Endothelial cell of umbilical vein (primary cell): ENCODE measurements around the gene TBC1D21. TPM values are rescaled to one million over a fixed set of nuclear protein-coding genes. Genes with fewer than 3 reads are reported as not detected.

Experiments used
- BruUV-seq: library from RNA; stranded (reverse); fragments of 400-500 nt; replicated peaks from 2 replicates; lab custom pipeline; 2021; lab: Mats Ljungman, UMichigan
- CTCF ChIA-PET: fragments of 300-600, 350-600 bp; sonication (Branson Sonifier 250); formaldehyde crosslinking; loops from one replicate; lab custom pipeline; 2021; ENCODE audit warnings: antibody characterized with exemption, inconsistent platforms; lab: Charles Lee
- POLR2A ChIA-PET: fragments of 300-600, 350-600 bp; sonication (Branson Sonifier 250); formaldehyde crosslinking; loops from one replicate; lab custom pipeline; 2021; ENCODE audit warnings: antibody characterized with exemption, inconsistent platforms; lab: Charles Lee
- DNase-seq: peaks from one replicate; pipeline ENCODE4 v3.0.0-alpha.2; 2011; ENCODE audit warnings: low read depth, low spot score
- FAIRE-seq: peaks from 2 replicates; lab custom pipeline; 2011; peaks lifted over from hg19 to GRCh38; lab: Jason Lieb, UNC
- H2AFZ ChIP-seq: 2 replicates; pipeline ENCODE4 v1.6.0; 2012; ENCODE audit warnings: low read depth, low read length, control low read depth, inconsistent platforms
- H3K27ac ChIP-seq: 2 replicates; pipeline ENCODE4 v1.5.1; 2011; ENCODE audit warnings: low read depth, mild to moderate bottlenecking, control low read depth, low read length, moderate library complexity; ENCODE audit not compliant: insufficient read depth
- H3K27me3 ChIP-seq, 2 experiments: 2 replicates each; pipeline versions ENCODE4 v1.6.0 to v1.6.1; 2011; ENCODE audit warnings: low read length in 2 of 2, mixed read lengths in 1 of 2; ENCODE audit not compliant: control insufficient read depth in 2 of 2, insufficient read depth in 2 of 2
- H3K36me3 ChIP-seq, 2 experiments: 2 replicates in 1 of 2; 3 replicates in 1 of 2; pipeline ENCODE4 v1.5.1; 2011; ENCODE audit warnings: low read length in 2 of 2, mild to moderate bottlenecking in 1 of 2, moderate library complexity in 1 of 2; ENCODE audit not compliant: control insufficient read depth in 2 of 2, insufficient read depth in 2 of 2; ENCODE audit errors: extremely low read depth in 1 of 2
- H3K4me1 ChIP-seq: 3 replicates; pipeline ENCODE4 v1.5.1; 2011; ENCODE audit warnings: mild to moderate bottlenecking, low read length; ENCODE audit not compliant: control insufficient read depth, insufficient read depth; ENCODE audit errors: extremely low read depth
- H3K4me2 ChIP-seq: 2 replicates; pipeline ENCODE4 v1.6.1; 2011; ENCODE audit warnings: low read length, control low read depth, mixed read lengths; ENCODE audit not compliant: insufficient read depth
- H3K4me3 ChIP-seq, 3 experiments: fragments of 200-600 bp in 1 of 3; sonication (generic), shearing (Covaris generic) in 1 of 3; replicated peaks in 1 of 3; 2 replicates each; pipeline ENCODE4 v1.5.1; 2011 to 2016; ENCODE audit warnings: control low read depth in 3 of 3, low read length in 3 of 3, mild to moderate bottlenecking in 2 of 3, inconsistent platforms in 1 of 3, low read depth in 1 of 3, moderate library complexity in 1 of 3; ENCODE audit not compliant: insufficient read depth in 1 of 3
- H3K79me2 ChIP-seq: 2 replicates; pipeline ENCODE4 v1.6.0; 2012; ENCODE audit warnings: low read length, inconsistent platforms; ENCODE audit not compliant: control insufficient read depth, insufficient read depth
- H3K9ac ChIP-seq: replicated peaks from 2 replicates; pipeline ENCODE3; 2011; ENCODE audit warnings: low read length, control low read depth; ENCODE audit not compliant: insufficient read depth; ENCODE audit errors: extremely low read depth
- H3K9me1 ChIP-seq: replicated peaks from 3 replicates; pipeline ENCODE4 v1.6.0; 2011; ENCODE audit warnings: mild to moderate bottlenecking, low read length; ENCODE audit not compliant: control insufficient read depth, insufficient read depth; ENCODE audit errors: extremely low read depth
- H3K9me3 ChIP-seq: replicated peaks from 2 replicates; pipeline ENCODE4 v1.5.1; 2012; ENCODE audit warnings: low read length, inconsistent platforms; ENCODE audit not compliant: control insufficient read depth, insufficient read depth
- H4K20me1 ChIP-seq: replicated peaks from 2 replicates; pipeline ENCODE3; 2011; ENCODE audit warnings: mild to moderate bottlenecking, low read length; ENCODE audit not compliant: control insufficient read depth, insufficient read depth; ENCODE audit errors: extremely low read depth
- EZH2 ChIP-seq: IDR thresholded peaks from 2 replicates; pipeline ENCODE4 v1.6.1; 2012; ENCODE audit warnings: borderline replicate concordance, low read depth, mild to moderate bottlenecking, moderate library complexity, low read length, inconsistent platforms; ENCODE audit not compliant: severe bottlenecking
- FOS ChIP-seq: IDR thresholded peaks from 2 replicates; pipeline ENCODE4 v1.6.1; 2011; ENCODE audit warnings: mild to moderate bottlenecking, low read length, moderate library complexity, borderline replicate concordance; ENCODE audit not compliant: insufficient read depth
- GATA2 ChIP-seq: IDR thresholded peaks from 2 replicates; pipeline ENCODE4 v1.7.0; 2011; ENCODE audit warnings: low read depth, mild to moderate bottlenecking, moderate library complexity, mixed read lengths, low read length; ENCODE audit not compliant: insufficient read length, insufficient read depth
- JUN ChIP-seq: IDR thresholded peaks from 2 replicates; pipeline ENCODE4 v1.6.1; 2011; ENCODE audit warnings: borderline replicate concordance, low read depth; ENCODE audit not compliant: insufficient read length, insufficient read depth
- MYC ChIP-seq: IDR thresholded peaks from one replicate; pipeline ENCODE4 v1.6.1; 2011; ENCODE audit warnings: mild to moderate bottlenecking, low read depth, low read length
- POLR2A ChIP-seq: IDR thresholded peaks from 2 replicates; pipeline ENCODE4 v1.6.1; 2012; ENCODE audit warnings: low read depth, mild to moderate bottlenecking, control low read depth, low read length
- POLR2AphosphoS5 ChIP-seq: IDR thresholded peaks from 2 replicates; pipeline ENCODE4 v1.6.1; 2012; ENCODE audit warnings: low read depth, mild to moderate bottlenecking, control low read depth, low read length, moderate library complexity; ENCODE audit not compliant: insufficient read depth
- dilution Hi-C: fragments of 300-500 bp; cut with MboI; formaldehyde crosslinking; loops from one replicate; pipeline ENCODE4 v1.15.0; 2019; ENCODE audit warnings: low sequenced_read_pairs; ENCODE audit not compliant: extremely low pct_ligation_motif_present
- intact Hi-C: fragments of 100-400 bp; cut with micrococcal nuclease; formaldehyde crosslinking; loops from one replicate; pipeline ENCODE4 v1.10.0; 2022
- polyA plus RNA-seq, 4 experiments: library from polyadenylated mRNA; depleted of rRNA in 3 of 4; stranded (reverse) in 3 of 4; unstranded in 1 of 4; fragments of >200 nt; gene quantifications; 2 replicates each; pipeline versions ENCODE4 v1.2.1 to v1.2.3, GENCODE V29; 2011 to 2012; ENCODE audit warnings: missing spikeins in 1 of 4
- total RNA-seq: library from RNA; stranded (reverse); gene quantifications from 2 replicates; pipeline ENCODE4 v1.2.3, GENCODE V29; 2021
- TF ChIP-seq, protein P1 (sequence below): IDR thresholded peaks from 2 replicates; pipeline ENCODE4 v1.6.1; 2011; ENCODE audit not compliant: insufficient read depth, insufficient read length
- TF ChIP-seq, protein P2 (sequence below), 2 donors: IDR thresholded peaks; 1 replicate in 1 of 2; 2 replicates in 1 of 2; pipeline ENCODE4 v1.5.1; 2011; ENCODE audit warnings: low read length in 2 of 2, mild to moderate bottlenecking in 2 of 2, moderate library complexity in 2 of 2, control low read depth in 1 of 2, inconsistent platforms in 1 of 2, low read depth in 1 of 2; ENCODE audit not compliant: insufficient read depth in 1 of 2; ENCODE audit errors: extremely low read depth in 1 of 2

The TBC1D21 gene
- total and polyA plus RNA-seq, 2 donors (not counting 3 experiments of a cell fraction or from before 2014, with no cell fraction given), result not detected

DNA sequence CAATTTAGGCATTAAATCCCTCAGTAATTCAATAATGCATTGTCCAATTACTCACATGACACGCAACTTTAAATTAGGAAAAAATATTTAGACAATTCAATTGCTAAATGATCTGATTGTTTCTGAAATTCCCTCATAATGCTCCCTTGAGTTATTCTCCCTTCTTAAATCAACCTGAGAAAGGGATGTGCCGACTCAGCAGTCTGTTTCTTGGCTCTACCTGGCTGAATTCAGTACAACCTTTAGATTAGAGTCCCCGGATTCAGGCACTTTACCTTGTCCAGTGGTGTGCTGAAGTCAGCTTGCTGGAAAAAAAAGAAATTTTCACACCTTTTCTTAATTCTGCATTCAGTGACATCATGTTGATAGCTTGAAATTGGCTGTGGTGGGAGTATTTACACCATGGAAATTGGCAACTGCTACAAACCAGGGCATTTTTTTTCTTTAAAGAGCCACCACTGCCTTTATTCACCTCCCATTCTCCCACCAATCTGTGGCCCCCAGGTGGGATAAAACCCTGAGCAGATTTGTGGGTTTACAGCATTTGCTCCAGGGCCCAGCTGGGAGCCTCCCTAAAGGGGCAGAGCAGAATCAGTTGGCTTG lies 32.0 kb downstream of the TBC1D21 start:
- H3K9me3 ChIP-seq, result no peaks in the 10 kb centered on the region
- no peaks in the 10 kb centered on the region for H3K4me1 ChIP-seq
- H2AFZ ChIP-seq, result no peak overlapping the region
- no peak for DNase-seq
- no peak overlapping the region for H3K27ac ChIP-seq
- CTCF ChIA-PET, result interaction anchor here (0.7 to 13.7 kb wide), 8 partner anchors 10 to 621 kb away, joined by 3 to 239 read pairs (median 4); partner anchors contain the start of gene TBC1D21
- H3K9me1 ChIP-seq, result no peaks in the 10 kb centered on the region
- TF ChIP-seq EZH2, result no peak
- no peak for TF ChIP-seq POLR2A
- TF ChIP-seq MYC, result no peak
- no peak for TF ChIP-seq GATA2
- TF ChIP-seq, protein P1, sequence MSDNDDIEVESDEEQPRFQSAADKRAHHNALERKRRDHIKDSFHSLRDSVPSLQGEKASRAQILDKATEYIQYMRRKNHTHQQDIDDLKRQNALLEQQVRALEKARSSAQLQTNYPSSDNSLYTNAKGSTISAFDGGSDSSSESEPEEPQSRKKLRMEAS, result no peak
- no peak for TF ChIP-seq FOS
- TF ChIP-seq, protein P2, sequence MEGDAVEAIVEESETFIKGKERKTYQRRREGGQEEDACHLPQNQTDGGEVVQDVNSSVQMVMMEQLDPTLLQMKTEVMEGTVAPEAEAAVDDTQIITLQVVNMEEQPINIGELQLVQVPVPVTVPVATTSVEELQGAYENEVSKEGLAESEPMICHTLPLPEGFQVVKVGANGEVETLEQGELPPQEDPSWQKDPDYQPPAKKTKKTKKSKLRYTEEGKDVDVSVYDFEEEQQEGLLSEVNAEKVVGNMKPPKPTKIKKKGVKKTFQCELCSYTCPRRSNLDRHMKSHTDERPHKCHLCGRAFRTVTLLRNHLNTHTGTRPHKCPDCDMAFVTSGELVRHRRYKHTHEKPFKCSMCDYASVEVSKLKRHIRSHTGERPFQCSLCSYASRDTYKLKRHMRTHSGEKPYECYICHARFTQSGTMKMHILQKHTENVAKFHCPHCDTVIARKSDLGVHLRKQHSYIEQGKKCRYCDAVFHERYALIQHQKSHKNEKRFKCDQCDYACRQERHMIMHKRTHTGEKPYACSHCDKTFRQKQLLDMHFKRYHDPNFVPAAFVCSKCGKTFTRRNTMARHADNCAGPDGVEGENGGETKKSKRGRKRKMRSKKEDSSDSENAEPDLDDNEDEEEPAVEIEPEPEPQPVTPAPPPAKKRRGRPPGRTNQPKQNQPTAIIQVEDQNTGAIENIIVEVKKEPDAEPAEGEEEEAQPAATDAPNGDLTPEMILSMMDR (IDR thresholded peaks at IDR 0.05; ENCODE audit: extremely low read depth in 1 of 2, insufficient read depth in 1 of 2, low read depth in 1 of 2, low read length in 2 of 2), result no peak
- no peak for TF ChIP-seq POLR2AphosphoS5
- TF ChIP-seq JUN, result no peak
- POLR2A ChIA-PET, result no interaction called here
- H3K9ac ChIP-seq, result no peak overlapping the region
- no peaks in the 10 kb centered on the region for H3K36me3 ChIP-seq
- H3K4me2 ChIP-seq, result no peak overlapping the region
- no peaks in the 10 kb centered on the region for H4K20me1 ChIP-seq
- FAIRE-seq, result no peak
- intact Hi-C loops (no loop called here), dilution Hi-C loops (no loop called here)
- H3K79me2 ChIP-seq, result no peaks in the 10 kb centered on the region
- H3K27me3 ChIP-seq, result peaks cover 2 to 3% of the 10 kb centered on the region in 2 experiments
- BruUV-seq, result no TSS peak
- no peak overlapping the region for H3K4me3 ChIP-seq
